ENCODE data around the gene CERS6.
"Not testable (repeated sequence)": the region's sequence is repeated elsewhere in the genome, so short reads cannot be mapped to it uniquely, and the experiment has no call there.

The CERS6 gene

DNA sequence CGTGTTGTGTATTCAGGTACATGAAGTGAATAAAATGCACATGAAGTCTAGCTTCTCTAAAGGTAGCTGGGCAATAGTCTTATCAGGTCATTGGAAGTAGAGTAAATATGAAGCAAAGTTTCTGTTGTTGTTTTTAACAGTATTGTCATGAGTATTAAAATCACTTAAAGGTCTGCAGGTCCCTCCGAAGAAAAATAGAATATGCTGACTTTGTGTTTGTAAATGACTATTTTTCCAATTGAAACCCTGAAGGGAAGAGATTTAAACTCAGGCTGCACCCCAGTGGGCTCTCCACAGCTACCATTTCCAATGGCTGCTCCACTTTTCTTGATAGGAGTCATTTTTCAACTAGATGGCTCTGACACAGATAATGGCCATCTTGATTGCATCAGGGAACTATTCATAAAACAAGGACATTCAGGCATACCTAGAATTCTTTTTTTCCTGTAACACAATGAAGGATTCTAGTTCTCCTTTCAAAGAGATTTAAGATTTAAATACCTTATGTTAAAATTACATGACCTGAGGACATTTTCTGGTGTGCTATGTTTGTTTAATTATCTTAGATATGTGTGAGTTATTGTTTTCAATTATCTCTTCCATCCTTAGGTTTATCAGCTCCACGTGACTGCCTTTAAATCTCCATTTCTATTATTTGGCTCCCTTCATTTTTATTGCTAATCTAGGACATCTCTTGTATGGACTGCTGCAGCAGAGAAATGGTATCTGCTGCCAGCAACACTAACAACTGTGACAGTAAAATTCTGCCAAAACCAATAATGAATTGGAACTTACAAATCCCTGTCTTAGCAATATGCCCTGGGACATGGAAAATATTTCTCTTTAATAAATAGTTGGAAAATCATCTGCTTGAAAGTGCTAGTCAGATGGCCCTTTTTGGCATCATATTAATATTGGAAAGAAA, 197.2 kb downstream of the CERS6 start:
- TF ChIP-seq, protein P1, sequence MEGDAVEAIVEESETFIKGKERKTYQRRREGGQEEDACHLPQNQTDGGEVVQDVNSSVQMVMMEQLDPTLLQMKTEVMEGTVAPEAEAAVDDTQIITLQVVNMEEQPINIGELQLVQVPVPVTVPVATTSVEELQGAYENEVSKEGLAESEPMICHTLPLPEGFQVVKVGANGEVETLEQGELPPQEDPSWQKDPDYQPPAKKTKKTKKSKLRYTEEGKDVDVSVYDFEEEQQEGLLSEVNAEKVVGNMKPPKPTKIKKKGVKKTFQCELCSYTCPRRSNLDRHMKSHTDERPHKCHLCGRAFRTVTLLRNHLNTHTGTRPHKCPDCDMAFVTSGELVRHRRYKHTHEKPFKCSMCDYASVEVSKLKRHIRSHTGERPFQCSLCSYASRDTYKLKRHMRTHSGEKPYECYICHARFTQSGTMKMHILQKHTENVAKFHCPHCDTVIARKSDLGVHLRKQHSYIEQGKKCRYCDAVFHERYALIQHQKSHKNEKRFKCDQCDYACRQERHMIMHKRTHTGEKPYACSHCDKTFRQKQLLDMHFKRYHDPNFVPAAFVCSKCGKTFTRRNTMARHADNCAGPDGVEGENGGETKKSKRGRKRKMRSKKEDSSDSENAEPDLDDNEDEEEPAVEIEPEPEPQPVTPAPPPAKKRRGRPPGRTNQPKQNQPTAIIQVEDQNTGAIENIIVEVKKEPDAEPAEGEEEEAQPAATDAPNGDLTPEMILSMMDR (IDR thresholded peaks at IDR 0.05; ENCODE audit: low read depth, low read length), result no peak
- H3K4me3 ChIP-seq (ENCODE audit: low read depth, low read length), result no peak overlapping the region

DNA sequence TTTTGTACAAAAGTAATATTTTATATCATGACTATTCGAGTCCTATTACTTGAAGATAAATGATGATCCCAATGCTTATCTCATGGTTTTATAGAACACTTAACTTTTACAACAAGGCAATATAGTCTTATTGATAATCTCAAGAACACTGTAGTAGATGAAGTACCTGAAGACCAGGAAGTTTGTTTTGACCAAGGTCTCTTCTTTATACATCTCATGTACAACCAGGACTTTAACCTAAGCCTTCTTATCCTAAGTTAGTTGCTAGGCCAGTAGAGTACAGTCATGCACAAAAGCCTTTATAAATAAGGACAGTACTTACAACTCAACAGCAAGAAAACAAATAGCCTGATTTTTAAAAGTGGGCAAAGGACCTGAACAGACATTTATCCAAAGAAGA, 198.6 kb downstream of the CERS6 start:
- H3K4me3 ChIP-seq (ENCODE audit: low read depth, low read length), result no peak overlapping the region
- TF ChIP-seq, protein P1 (IDR thresholded peaks at IDR 0.05; ENCODE audit: low read depth, low read length), result no peak

DNA sequence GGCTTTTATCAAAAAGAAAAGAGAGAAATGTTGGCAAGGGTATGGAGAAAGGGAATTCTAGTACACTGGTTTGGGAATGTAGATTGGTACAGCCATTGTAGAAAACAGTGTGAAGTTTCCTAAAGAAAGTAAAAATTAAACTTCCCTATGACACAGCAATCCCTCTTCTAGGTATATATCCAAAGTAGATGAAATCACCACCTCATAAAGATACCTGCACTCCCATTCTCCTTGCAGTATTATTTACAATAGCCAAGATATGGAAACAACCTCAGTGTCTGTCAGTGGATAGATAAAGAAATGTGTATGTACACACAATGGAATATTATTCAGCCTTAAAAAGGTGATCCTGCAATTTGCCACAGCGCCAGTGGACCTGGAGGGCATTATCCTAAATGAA, 199.1 kb downstream of the CERS6 start:
- TF ChIP-seq, protein P1 (IDR thresholded peaks at IDR 0.05; ENCODE audit: low read depth, low read length), result no peak
- no peak overlapping the region for H3K4me3 ChIP-seq (ENCODE audit: low read depth, low read length)

- not testable (repeated sequence) for H3K4me3 ChIP-seq (ENCODE audit: low read depth, low read length)
Measured at GRCh38 chr2:168657378-168657777, 201.3 kb downstream of the CERS6 start.

GRCh38 chr2:168658706-168659105, 202.6 kb downstream of the CERS6 start:
- TF ChIP-seq, protein P1 (IDR thresholded peaks at IDR 0.05; ENCODE audit: low read depth, low read length), result no peak
- no peak overlapping the region for H3K4me3 ChIP-seq (ENCODE audit: low read depth, low read length)

GRCh38 chr2:168660870-168661862, 205.1 kb downstream of the CERS6 start:
- TF ChIP-seq, protein P1 (IDR thresholded peaks at IDR 0.05; ENCODE audit: low read depth, low read length), result no peak

DNA sequence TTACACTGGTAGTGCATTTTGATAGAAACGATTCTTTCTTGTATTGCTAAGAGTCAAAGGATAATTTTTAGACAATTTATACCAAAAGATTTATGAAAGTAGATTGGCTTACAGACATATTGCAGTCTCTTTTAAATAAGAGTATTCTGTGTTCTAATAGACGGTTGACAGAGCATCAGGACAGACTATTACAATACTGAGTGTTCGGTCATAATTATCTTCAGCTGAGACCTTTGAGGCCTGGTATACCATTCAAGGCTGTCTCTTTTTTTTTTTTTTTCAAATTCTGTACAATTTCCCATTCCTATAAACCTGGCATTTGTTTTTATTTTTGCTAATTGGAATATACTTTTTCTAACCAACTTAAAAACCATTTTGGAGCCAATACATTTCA, 205.8 kb downstream of the CERS6 start:
- H3K4me3 ChIP-seq (ENCODE audit: low read depth, low read length), result no peak overlapping the region
- TF ChIP-seq, protein P1 (IDR thresholded peaks at IDR 0.05; ENCODE audit: low read depth, low read length), result no peak

More at GRCh38 chr2:168660870-168661862, 205.1 kb downstream of the CERS6 start:
- H3K4me3 ChIP-seq (ENCODE audit: low read depth, low read length), result no peak overlapping the region

Data from WI38 (cell line).